Measurements from ENCODE around the gene PIEZO2.

PIEZO2 gene

DNA sequence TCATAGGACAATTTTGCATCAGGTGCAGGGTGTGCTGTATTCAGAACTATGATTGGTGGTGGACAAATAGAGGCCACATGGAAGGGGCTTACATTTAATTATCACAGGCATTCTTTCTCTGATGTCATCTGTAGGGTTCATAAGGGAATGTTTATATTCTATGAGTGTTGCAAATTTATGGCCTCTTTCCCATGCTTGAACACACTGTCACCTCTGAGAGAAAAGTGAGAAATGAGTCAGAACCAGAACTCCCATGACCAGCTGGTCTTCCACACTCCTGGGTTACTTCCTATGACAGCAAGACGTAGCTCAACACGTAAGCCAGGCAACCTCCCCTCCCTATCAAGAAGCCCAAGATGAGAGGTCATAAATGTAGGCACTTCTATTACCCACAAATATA, 310.8 kb downstream of the PIEZO2 start:
- DNase-seq = no peak

DNA sequence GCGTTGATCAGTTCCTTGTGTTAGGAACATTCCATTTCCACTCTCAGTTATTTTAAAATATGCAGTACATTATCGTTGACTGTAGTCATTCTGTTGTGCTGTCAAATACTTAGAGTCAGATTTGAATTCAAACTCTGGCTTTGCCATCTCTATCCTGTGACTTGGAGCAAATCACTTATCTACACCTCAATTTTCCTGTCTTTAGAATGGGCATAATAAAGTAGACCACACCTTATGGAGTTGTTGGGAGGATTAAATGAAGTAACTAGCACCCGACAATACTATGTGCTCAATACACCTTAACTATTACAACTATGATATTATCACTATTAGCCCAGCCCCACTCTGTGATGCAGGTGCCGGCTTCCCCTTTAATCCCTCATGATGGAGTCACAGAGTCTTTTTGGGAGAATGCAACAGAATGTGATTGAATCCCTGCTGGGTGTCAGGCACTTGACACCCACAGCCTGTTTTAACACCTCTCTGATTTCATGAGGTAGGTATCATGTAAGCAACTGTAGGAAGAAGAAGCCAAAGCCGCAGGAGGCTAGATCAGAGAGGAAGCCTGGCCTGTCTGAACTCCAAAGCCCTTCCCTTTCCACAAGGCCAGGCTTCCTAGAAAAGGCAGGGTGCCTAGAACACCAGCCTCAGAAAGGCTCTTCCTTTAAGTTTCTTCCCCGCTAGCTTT, 315.1 kb downstream of the PIEZO2 start:
- no peak for DNase-seq

DNA sequence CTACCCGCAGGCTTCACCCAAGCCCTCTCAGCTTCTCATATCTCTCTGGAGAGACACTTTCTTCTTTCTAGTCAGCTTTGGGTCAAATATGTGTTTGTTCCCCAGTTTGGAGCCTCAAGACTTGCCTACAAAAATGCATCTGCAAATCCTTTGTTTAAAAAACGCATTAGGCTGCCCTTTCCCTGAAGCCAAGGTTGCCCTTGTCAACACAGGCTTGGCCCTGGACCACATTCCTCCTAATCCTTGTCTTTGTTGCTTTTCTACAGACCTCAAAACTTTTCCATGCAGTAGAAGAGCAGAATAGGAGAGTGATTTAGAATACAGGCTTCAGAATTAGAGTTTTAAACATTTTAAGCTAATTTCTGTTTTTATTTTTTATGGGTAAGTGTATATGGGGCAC, 315.7 kb downstream of the PIEZO2 start:
- DNase-seq = no peak

DNA sequence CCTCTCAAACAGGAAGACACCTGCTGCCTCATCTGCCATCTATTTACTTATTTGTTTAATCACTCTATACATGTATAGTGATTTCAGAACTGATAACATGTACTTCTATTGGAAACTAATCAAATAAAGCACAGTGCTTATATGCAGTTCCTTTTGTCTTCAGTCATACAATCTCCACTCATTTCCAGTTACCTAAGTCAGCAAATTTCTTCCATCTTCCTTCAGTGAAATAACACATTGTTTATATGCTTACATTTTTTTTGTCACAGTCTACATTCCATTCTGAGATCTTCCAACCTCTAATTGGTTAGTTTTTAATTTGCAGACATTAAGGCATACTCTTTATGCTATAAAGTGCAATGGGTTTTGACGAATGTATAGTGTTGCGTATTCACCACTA, 323.0 kb downstream of the PIEZO2 start:
- no peak for DNase-seq

DNA sequence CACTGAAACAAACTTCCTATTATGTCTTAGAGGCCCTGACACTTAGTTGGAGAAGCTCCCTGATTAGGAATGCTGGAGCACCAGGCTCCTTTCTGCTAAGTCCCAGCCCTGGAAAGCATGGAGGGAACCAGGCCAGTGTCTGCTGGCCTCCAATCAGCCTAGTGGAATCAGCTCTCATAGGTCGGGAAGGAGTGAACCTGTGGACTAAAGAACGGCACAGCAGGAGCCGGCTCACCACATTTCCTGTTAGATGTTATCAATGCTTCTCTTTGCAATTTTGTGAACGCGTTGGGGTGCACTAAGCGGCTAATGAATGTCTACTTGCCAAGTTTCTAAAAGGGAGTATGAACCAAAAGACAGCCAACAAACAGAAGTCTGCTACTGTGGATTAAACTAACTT, 326.9 kb downstream of the PIEZO2 start:
- DNase-seq = no peak

DNA sequence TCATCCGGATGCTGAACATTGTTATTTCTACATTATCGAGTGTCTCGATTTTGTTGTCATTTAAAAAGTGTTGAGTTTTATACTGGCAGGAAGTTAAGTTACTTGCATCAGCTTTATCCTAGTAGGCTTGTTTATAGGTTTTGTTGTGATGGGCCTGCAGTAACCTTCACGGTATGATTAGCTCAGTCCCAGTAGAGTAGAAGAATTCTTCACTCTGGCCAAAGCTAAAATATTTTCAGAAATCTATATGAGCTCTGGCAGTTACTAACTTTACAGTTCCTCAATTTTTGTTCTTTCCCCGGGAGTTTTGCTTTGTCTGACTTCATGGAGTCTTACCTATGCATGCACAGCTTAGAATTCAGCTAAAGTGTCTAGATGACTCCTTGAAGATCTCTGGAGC, 328.7 kb downstream of the PIEZO2 start:
- no peak for DNase-seq

DNA sequence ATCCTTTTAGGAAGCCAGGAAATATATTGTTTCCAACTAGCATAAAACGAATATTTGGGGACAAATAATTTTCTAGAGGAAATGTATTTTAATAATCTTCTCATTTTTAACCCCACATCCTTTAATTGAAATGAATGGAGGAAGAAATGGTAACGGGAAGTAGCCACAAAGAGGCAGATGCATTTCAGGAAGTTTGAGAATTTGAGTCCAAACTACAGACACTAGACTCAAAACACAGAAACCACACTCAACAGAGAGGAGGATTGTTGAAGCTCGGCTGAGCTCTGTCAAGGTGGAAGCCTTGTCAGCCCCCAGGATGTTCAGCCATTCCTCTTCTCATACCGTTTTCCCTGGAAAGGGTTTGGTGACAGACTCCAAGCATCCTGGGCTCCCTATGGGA, 335.0 kb downstream of the PIEZO2 start:
- no peak for DNase-seq

DNA sequence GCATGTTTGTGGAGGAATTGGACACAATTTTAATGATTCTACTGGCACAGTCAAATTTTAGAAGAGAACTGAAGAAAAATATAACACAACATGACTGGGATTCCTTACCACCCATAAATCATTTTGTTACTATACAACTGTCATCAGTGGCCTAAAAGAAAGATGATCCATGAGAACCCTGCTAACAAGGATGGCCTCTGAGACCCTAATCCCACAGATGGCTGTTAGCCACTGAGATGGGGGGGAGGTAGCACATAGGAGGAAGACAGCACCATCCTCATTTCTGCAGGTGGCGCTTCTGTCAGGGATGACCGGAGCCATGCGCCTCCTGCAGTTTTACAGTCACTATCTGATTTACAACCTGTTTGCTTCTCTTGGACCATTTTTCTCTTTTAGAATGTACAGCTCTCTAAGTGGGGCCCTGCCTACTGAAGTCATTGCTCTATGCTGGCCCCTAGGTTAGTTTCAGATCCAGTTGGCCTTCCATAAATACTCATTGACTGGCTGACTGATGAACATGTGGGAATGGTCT, 343.7 kb downstream of the PIEZO2 start:
- no peak for DNase-seq

DNA sequence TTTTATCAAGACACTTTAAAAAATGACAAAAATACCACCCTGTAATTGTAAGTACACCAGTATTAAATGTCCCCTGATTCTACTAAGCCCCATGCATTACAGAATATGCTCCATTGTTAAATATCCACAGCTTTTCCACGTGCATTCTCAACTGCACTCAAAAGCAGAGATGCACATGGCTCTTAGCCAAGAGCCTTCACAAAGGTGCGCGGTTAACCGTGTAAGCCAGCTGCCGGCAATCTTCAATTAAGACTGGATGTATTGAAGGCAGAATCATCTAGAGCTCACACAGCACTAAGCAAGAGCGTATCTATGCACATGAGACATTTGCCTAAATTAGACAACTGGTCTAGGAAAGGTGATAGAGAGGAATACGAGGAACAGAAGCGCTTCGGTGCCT, 345.2 kb downstream of the PIEZO2 start:
- DNase-seq = peak; percentile 2

DNA sequence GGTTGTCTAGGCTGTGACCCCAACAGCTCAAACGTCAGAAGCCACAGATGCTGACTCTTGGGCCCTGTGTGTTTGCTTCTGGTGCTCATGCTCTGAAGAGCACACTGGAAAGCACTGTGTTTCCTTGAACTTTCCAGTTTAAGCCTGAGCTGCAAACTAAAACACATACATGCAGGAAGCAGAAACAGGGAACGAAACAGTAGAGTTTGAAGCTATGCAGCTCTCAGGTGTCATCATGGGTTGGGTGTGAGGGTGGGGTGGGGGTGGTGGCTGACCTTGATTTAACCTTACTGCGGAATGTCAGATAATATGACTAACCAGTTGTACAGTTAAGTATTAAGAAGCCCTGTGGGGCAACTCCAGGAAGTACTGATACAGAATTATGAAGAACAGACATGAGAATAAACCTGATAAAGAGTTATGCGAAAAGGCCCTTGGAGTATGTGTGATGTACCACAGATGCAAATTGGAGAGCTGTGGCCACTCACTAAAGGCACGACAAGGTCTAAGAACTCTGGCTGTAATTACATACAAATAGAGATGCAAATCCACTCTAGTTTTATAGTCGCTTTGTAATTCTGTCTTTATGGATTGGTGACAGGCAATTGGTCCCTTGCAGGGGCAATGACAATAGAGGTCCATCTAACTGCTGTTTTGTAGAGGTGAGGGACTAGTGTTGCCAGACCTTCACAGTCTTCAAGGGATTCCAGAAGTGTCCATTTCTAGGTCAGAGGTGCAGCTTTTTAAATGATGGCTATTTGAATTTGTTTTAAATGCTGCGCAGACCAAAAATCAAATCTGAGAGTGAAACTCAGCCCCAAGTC, 350.4 kb downstream of the PIEZO2 start:
- no peak for DNase-seq

DNA sequence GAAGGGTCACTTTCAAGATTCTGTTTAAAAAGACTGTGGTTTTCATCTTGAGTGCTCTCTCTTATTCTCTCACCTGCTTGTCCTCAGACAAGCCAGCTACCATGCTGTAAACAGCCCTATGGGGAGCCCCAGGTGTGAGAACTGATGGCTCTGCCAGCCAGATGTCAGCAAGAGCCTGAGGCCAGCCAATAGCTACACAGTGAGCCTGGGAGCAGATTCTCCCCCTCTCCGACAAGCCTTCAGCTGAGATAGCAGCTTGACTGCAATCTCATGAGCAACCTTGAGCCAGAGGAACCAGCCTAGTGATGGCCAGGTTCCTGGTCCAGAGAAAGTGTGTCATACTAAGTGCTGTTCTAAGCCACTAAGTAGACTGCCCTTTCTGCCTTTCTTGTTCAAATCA, 351.5 kb downstream of the PIEZO2 start:
- DNase-seq = no peak

DNA sequence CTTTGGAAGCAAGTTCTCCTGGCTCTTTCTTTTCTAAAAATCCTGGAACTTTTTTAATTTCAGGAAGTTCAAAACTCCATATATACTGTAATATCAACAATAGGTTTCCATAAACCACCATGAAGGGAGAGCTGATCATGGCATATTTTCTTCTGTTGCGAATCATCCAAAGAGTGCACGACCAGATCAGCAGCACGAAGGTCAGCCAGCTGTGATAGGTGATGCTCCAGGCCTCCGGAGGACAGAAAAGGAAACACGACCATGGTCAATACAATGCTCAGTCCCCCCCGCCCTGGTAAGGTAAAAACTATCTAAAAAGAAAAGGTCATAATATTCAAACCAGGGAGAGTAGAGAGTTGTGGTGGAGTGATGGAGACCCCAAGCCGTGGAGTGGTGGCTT, 354.6 kb downstream of the PIEZO2 start:
- DNase-seq = no peak

DNA sequence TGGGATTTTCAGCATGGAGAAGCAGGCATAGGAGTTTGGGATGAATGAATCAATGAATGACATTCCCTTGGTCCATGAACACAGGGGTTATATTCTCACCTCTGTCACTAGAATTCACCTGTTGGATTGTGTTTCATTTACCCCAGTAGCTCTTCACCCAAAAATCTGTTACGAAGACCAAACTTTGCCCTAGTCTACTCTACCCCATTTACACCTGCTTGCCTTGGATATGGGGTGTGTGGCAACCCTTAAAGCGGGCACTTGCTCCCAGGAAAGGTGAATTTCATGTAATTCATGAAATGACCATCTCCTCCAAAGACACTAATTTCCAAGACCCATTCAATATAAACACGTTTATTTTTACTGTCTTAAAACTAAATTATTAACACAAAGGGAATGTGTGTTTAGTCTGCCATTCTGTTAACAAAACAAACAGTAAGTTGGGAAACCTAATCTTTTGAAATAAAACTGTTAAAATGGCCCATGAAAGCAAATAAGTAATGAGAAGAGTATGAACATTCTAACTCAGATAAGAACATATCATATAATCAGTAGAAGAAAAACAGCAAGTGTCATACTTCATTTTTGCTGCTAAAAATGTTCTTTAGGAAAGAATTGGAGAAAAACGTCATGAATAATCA, 355.5 kb downstream of the PIEZO2 start:
- no peak for DNase-seq

DNA sequence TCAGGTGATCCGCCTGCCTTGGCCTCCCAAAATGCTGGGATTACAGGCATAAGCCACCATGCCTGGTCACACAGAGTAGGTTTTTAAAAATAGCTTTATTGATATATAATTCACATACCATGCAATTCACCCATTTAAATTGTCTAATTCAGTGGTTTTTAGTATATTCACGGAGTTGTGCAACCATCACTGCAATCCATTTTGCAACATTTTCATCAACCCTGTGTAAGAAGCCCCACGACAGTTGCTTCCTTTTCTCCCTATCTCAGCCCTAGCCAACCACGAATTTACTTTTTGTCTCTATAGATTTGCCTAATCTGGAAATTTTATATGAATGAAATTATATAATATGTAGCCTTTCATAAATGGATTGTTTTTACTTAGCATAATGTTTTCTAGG, 357.2 kb downstream of the PIEZO2 start:
- DNase-seq = no peak

DNA sequence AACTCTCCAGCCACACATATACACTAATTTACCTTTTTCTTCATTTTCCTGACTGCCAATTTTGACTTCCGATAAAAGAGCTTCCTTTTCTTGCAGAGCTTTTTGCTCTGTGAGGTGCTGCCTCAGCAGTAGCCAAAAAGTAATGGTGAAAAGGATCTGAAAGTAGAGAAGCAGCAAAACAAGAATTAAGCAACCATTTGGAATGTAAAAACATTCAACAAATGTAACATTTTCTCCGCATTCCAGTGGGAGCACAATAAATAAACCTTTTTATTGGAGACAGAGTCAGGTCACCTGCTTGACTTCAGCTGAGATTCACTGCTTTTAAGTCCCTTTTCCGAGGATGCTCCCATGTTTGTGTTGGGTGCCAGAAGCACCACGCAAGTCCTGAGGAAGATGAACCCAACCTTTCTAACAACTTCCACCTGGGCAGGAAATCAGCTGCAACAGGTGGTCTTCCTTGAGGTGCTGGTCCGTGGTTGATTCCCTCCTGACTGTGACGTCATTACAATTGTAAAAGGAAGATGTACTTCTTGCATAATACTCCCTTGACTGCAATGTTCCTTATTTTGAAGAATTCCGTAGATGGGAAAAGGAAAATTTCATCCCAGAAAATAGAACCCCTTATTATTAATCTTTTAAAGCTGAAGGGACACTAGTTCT, 358.1 kb downstream of the PIEZO2 start:
- DNase-seq = no peak

DNA sequence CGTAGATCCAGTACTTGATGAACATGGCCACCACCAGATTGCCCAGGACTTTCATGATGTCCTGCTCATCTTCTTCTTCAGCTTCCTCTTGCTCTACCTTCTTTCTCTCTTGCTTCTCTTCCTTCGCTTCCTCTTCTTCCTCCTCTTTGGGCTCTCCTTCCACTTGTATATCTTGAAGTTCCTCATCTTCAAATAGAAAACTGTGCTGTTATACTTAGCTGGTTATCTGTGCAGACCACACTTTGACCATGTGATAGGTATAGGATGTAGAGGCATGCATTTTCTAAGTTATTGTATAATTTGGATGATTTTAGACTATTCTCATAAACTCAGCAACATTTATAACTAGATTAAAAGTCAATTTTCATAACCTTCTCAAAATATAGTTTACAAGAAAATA, 360.2 kb downstream of the PIEZO2 start:
- no peak for DNase-seq

DNA sequence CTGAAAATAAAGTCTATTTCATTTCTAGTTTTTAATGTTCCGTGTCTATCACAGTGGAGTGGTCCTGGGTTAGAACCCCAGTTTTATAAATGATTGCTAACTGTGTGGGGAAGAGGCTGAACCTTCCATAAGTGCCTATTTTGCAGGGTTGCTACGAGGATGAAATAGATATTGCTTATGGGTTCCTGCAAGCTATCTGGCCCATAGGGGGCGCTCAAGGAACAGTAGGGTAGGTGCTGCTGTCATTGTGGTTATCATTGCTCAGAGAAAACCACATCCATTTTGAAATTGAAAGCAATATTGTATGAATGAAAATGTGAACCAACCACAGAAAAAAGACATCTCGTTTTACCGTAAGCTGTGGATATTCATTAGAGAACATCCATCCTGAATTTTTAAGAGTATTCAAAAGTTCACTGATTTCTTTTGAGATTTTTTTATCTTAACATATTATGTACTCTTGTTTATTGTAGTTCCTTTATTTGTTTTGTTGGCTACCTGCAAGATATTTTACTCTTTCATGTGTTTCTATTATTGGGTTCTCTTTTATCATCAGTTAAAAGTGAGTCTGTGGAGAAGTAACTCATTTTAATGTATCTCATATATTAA, 362.0 kb downstream of the PIEZO2 start:
- DNase-seq = peak; percentile 31

DNA sequence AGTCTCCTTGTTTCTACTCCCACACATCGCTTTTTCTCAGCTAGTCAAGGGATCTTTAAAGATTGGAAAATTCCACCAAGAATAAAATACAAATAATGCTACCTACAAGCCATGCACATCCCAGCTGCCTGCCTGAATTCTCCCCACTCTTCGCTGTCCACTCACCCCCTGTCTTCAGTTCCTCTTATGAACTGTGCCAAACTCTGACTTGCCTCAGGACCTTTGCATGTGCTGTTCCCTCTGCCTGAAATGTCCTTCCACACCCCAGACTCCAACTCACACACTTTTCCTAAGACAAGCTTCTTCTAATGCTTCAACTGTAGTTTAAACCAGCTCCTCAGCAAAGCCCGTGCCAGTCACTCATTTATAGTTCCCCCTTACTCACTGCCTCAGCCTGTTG, 363.6 kb downstream of the PIEZO2 start:
- DNase-seq = no peak

DNA sequence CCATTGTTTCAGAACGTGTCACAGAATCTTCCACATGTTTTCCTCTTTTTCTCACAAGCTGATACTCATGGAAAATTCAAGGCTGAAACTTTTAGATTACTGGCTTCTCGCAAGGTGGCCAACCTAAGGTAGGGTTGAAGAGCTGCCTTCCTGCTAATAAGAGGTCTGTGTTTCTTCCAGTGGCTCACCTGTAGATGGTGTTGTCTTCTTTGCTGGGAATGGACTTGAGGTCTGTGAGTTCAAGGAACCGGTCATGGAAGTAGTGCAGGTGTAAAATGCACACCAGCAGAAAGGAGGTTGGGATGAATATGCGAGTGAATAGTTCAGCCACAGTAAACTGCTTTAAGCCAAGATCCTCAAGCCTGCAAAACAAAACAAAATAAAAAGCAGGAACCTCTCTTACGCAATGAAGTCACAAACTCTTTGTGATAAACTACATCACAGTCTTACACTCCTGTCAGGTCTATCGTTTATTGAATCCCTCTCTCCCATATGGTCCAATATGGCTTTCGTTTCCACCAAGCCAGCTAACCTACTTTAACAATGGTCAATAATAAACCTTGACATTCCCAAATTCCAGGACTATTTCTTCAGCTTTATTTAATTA, 364.7 kb downstream of the PIEZO2 start:
- no peak for DNase-seq

DNA sequence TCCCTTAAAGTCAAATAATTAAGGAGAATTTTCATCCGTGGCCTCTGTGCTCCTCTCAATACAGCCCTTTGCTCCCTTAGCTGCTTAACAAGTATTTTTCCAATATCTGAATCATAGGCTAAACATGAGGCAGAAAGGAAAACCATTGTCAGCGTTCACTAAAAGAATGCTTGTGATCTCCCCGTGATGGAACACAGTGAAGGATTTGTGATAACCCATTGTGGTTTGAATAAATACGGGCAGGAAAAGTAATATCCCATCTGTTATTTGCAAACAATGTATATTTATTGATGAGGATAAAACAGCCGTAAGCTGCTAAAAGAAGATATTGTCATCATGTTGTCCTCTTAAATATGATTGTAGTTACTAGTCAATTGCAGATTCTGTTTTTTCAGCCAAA, 365.4 kb downstream of the PIEZO2 start:
- DNase-seq = no peak

DNA sequence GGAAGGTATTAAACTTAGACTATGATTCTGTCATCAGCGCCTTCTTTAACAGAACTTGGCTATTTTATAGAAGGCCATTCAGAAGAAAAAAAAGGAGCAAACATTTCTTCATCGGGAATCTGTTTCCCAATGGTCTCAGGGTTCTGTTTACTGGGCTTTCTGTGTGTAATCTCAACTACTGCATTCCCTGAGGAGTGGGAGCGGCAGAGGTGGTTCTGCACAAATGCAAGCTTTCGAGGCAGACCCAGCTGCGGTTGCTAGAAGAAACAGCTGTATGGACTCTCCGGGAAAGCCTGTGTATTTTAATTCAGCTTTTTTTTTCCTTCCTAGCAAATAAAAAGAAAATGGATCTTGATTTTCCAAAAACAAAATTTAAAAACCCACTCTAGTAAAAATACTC, 372.9 kb downstream of the PIEZO2 start:
- no peak for DNase-seq

DNA sequence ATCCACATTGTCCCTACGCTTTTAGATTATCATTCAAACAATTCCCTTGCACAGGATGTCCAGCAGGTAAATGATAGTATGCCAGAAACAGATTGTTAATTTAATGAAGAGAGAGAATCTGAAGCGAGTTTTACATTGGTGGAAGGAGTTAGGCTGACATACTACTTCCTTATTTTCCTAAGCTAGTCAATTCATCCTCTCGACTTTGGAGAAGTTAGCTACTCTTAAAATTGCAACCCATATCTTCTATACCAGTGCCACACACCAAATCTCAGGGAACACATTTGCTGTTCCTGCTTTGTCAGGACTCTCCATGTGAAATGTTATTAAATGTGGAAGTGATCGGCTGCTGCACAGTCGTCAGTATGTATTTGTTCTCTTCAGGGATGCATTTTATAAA, 374.3 kb downstream of the PIEZO2 start:
- no peak for DNase-seq

All from NCI-H1436 (cell line).